Effector memory CD4-positive, alpha-beta T cell (primary cell): ENCODE data around the gene NTRK2.

Source experiments
- DNase-seq, 3 donors: peaks; one replicate each; pipeline ENCODE4 v3.0.0-alpha.2; 2020
- H3K27ac ChIP-seq: 2 replicates; pipeline ENCODE4 v1.7.0; 2013; ENCODE audit warnings: mild to moderate bottlenecking, low read length, moderate library complexity; ENCODE audit not compliant: insufficient read depth, poor library complexity, severe bottlenecking
- H3K27me3 ChIP-seq: replicated peaks from 2 replicates; pipeline ENCODE4 v1.7.0; 2013; ENCODE audit warnings: mild to moderate bottlenecking, low read length; ENCODE audit not compliant: insufficient read depth, control insufficient read depth, poor library complexity, severe bottlenecking
- H3K36me3 ChIP-seq: 2 replicates; pipeline ENCODE4 v1.7.0; 2013; ENCODE audit warnings: mild to moderate bottlenecking, low read length, moderate library complexity; ENCODE audit not compliant: control insufficient read depth, insufficient read depth
- H3K4me1 ChIP-seq: 2 replicates; pipeline ENCODE4 v1.7.0; 2013; ENCODE audit warnings: low read length, mild to moderate bottlenecking; ENCODE audit not compliant: control insufficient read depth, insufficient read depth, poor library complexity, severe bottlenecking
- H3K4me3 ChIP-seq: 2 replicates; pipeline ENCODE4 v1.7.0; 2013; ENCODE audit warnings: low read length, low read depth, mild to moderate bottlenecking; ENCODE audit not compliant: insufficient read depth, poor library complexity, severe bottlenecking
- H3K9me3 ChIP-seq: 2 replicates; pipeline ENCODE4 v1.7.0; 2013; ENCODE audit warnings: mild to moderate bottlenecking, low read length, moderate library complexity; ENCODE audit not compliant: control insufficient read depth

Gene NTRK2

DNA sequence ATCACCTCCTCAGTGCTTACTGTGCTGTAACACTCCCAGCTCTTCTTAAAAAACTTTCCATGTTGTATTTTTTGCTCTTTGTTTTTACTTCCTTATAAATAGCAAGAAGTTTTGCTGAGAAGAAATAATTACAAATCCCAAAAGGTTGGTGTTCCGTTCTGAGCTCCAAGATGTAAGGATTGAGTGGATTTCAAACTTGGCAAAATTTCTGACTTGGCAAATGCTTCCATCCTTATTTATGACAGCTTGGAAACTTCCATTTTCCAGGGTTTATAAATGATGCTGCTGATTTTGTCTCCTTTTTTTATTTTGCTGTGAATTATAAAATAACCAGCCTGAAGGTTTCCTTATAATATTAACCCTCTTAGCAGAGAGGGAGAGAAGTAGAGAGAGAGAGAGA is 151.9 kb downstream of the NTRK2 start:
- Histone ChIP-seq H3K4me3 (no peak overlapping the region), H3K4me1 (no peaks in the 10 kb centered on the region), H3K27me3 (no peaks in the 10 kb centered on the region), H3K27ac (no peak overlapping the region), H3K36me3 (no peaks in the 10 kb centered on the region), H3K9me3 (no peaks in the 10 kb centered on the region)
- DNase-seq, result no peak

DNA sequence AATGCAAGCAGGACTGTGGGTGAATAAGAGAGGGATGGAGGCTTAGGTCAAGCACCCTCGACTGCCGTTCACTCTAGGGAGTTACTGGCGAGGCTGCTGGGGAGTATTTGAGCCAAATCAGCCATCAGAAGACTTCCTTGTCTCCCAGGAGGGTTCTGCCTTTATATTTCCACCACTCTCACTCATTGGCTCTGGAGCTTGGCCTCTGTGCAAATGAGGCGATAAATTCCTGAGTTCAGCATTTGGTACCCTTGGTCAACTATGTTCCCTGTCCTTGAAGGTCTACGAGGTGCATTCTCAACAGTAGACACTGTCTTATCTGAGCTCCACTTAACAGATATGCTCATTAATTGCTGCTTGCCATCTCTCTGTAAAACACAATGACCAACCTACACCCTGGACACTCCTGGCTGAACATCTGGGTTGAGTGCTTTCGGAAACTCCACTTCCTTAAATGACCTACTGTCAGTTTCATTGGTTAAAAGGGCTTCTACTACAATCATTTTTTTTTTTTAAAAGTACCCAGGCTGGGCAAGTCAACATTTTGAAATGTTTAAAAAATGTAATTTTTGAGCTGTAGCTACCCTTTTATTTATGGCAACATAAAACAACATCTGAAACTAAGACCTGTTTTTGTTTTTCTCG is 153.2 kb downstream of the NTRK2 start:
- Histone ChIP-seq H3K27me3 (no peaks in the 10 kb centered on the region), H3K4me1 (no peaks in the 10 kb centered on the region), H3K27ac (no peak overlapping the region), H3K4me3 (no peak overlapping the region), H3K36me3 (no peaks in the 10 kb centered on the region), H3K9me3 (no peaks in the 10 kb centered on the region)
- DNase-seq, result no peak

DNA sequence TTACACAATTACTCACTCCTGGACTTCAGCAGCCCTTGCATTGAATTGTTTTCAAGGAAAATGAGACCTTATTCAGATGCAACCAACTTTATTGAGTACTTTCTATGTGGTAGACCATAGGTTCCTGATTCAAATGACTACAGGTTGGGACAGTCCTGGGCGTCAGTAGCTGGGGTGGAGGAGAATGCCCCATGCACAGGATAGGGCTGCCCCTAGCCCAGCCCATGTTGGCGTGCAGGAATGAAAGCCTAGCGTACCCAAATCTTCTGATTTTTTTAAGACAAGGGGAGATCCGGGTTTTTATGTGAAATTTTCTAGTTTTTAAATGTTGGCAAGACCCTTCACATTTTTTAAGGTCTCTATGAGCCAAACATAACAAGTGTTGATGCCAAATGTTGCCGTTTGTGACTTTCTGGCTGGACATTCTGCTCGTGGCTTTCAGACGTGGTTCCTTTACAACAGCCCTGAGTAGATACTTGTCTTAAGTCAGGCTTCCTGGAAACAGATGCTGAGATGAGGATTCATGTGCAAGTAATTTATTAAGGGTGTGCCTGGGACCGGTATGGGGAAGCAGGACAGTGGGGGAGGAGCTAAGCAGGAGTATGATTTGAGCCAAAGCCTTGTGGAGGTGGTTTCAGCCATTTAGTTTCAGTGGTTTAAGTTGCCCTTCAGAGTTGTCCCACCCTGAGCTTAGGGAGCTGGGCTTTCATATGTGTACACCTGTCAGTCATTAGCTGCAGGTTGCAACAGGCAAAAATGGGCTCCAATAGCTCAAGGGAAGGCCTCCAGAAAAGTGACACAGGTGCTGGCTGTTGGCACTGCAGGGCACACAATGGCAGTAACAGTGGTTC is 154.1 kb downstream of the NTRK2 start:
- no peaks in the 10 kb centered on the region for H3K36me3 ChIP-seq
- H3K27me3 ChIP-seq, result no peaks in the 10 kb centered on the region
- no peaks in the 10 kb centered on the region for H3K9me3 ChIP-seq
- no peaks in the 10 kb centered on the region for H3K4me1 ChIP-seq
- no peak overlapping the region for H3K4me3 ChIP-seq
- no peak overlapping the region for H3K27ac ChIP-seq
- DNase-seq, result no peak

DNA sequence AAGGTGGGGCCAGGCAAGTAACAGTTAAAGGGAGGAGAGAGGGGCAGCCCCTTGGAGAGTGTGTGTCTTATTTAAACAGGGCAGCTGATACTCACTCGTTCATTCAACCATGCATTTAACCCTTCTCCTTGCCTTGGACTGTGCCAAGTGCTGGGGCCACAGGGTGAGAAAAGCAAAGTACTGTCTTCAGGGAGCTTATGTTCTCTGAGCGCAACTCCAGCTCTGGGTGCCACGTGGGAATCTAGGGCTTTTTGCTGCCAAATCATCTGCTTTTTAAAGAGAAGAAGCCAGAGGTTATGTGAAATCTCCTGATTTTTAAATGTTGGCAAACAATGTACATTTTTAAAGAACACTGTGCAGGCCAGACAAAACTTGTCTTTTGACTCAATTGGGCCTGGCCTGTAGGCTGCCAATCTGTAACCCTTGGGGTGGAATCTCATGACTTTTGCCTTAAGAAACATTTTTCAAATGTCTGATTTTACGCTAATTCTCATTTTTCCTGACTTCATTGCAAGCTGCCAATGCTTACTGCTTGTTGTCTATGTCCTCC is 157.8 kb downstream of the NTRK2 start:
- H3K9me3 ChIP-seq, result no peaks in the 10 kb centered on the region
- H3K4me3 ChIP-seq, result no peak overlapping the region
- no peaks in the 10 kb centered on the region for H3K27me3 ChIP-seq
- no peak for DNase-seq
- no peak overlapping the region for H3K27ac ChIP-seq
- H3K36me3 ChIP-seq, result no peaks in the 10 kb centered on the region
- no peaks in the 10 kb centered on the region for H3K4me1 ChIP-seq

DNA sequence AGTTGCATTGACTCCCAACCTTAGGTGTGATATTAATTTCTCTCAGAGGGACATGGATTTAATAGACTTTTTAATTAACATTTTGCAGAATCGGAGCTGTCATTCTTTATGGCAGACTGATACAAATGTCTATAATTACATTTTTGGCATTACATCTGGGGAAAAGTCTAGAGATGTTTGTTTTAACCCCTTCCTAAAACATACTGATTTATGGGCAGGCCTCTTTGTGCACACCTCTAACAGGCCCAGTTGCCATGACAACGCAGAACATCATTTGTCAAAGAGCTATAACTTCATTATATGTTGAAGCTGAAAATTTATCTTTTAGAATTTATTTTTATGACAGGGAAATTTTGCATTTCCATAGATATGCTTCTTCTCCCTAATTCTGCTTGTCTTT is 158.5 kb downstream of the NTRK2 start:
- Histone ChIP-seq H3K27ac (no peak overlapping the region), H3K4me3 (no peak overlapping the region), H3K4me1 (no peaks in the 10 kb centered on the region), H3K9me3 (no peaks in the 10 kb centered on the region), H3K36me3 (no peaks in the 10 kb centered on the region), H3K27me3 (no peaks in the 10 kb centered on the region)
- DNase-seq, result no peak

DNA sequence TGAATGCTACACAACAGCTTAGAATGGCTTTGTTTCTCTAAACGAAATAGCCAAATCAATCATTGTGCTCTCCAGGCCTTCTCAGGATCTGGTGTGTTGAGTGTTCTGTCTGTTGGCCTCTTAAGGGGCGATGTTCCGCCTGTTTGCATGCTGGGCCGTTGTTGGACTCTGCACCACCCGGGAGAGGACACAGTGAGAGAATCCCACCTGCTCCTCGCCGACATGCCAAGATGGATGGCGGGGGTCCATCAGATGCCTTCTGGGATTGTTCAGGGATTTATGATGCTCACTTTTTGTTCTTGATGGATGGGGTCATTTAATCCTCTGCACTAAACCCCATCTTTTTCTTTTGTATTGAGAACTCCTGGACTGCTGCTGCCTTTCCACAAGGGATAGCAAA is 159.9 kb downstream of the NTRK2 start:
- Histone ChIP-seq H3K27ac (no peak overlapping the region), H3K36me3 (no peaks in the 10 kb centered on the region), H3K4me3 (no peak overlapping the region), H3K4me1 (no peaks in the 10 kb centered on the region), H3K9me3 (no peaks in the 10 kb centered on the region), H3K27me3 (no peaks in the 10 kb centered on the region)
- DNase-seq, result no peak

DNA sequence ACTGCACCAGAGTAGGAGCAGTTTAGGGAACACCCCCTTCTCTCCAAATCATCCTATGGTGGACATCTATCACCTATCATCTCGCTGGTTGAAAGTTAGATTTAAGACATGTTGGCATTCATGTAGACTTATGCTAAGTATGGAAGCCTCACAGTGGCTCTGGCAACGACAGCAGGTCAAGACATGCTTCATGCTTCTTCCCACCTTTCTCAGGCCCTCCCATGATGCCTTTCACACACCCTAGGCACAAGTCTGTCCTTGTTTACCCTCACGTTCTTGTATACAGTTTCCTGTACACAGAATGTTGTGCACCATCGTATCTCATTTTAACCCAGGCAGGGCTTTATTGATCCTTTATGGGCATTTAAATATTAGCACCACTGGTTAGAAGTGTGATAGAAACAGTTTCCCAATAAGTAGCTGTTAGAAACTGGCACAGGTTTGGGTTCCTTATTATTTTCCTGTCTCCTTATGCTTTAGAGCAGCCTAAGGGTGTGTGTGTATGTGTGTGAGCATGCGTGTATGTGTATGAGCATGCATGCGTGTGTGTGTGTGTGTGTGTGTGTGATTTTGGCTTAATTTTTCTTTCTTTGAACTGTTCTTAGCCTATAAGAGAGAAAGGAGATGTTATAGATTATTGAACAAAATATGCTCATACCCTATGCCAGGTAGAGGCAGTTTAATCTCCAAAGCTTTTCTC is 160.6 kb downstream of the NTRK2 start:
- H3K36me3 ChIP-seq, result no peaks in the 10 kb centered on the region
- no peak for DNase-seq
- H3K27me3 ChIP-seq, result no peaks in the 10 kb centered on the region
- no peak overlapping the region for H3K4me3 ChIP-seq
- H3K4me1 ChIP-seq, result no peaks in the 10 kb centered on the region
- no peaks in the 10 kb centered on the region for H3K9me3 ChIP-seq
- H3K27ac ChIP-seq, result no peak overlapping the region

DNA sequence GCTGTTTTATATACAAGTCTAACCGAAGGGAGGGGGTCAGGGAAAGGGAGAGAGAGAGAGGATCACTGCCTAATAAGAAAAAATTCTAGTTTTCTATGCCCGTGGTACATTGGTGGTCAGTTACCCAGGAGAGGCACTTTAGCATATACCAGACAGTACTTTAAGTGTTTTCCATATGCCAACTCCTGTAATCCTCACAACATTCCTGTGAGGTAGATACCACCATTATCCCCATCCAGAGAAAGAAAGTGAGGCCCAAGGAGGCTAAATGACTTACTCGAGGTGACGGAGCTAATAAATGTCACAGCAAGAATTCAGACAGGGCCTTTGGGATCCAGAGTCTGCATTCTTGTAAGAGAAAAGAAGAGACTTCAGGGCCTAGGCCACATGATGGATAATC is 161.8 kb downstream of the NTRK2 start:
- Histone ChIP-seq H3K36me3 (no peaks in the 10 kb centered on the region), H3K4me1 (no peaks in the 10 kb centered on the region), H3K27me3 (no peaks in the 10 kb centered on the region), H3K27ac (no peak overlapping the region), H3K9me3 (no peaks in the 10 kb centered on the region), H3K4me3 (no peak overlapping the region)
- DNase-seq, result no peak

DNA sequence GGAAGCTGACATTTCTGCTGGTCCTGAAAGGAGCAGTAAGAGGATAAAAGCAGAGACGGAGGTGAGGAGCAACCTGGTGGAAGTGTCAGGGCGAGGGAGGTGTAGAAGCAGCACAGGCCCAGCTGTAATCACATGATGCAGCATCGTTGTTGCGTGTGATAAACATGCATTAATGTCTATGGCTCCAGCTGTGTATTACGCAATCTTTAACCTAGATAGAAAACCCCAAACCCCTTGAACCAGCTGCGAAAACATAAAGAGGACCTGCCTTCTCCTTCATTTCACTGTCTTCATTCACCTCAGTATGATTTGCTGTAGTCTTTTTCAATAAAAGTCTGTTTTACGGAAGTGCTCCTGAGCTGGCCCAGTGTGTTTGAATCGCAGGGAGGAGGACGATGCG is 162.9 kb downstream of the NTRK2 start:
- Histone ChIP-seq H3K27ac (no peak overlapping the region), H3K4me1 (no peaks in the 10 kb centered on the region), H3K4me3 (no peak overlapping the region), H3K9me3 (no peaks in the 10 kb centered on the region), H3K36me3 (no peaks in the 10 kb centered on the region), H3K27me3 (no peaks in the 10 kb centered on the region)
- no peak for DNase-seq

DNA sequence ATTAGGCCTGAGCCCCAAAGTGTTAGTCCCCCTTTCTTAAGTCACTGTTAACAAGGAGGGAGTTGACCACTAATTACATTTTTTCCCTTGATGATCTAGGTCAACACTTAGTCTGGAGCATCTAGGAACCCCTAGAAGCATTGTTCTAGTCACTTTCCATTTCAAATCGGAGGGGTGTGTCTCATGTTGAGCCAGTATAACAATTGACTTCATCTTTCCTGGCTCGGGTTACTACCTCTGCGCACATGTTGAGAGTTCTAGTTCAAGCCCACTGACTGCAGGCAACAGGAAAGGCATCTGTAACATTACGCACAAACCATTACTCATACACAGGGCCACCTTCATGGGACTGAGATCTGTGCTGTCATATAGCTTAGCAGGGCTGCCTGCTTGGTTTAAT is 164.9 kb downstream of the NTRK2 start:
- no peak overlapping the region for H3K4me3 ChIP-seq
- no peak for DNase-seq
- no peaks in the 10 kb centered on the region for H3K9me3 ChIP-seq
- no peaks in the 10 kb centered on the region for H3K36me3 ChIP-seq
- no peaks in the 10 kb centered on the region for H3K4me1 ChIP-seq
- no peaks in the 10 kb centered on the region for H3K27me3 ChIP-seq
- H3K27ac ChIP-seq, result no peak overlapping the region
